Duodenal mucosa (tissue), 2 donors: ENCODE results near the gene MTRR.
A peak's percentile ranks its signal among the peaks of the same experiment; 100 is the strongest.

Experiments
- H3K27ac ChIP-seq: one replicate; pipeline ENCODE4 v1.7.0; 2013; ENCODE audit warnings: low read depth, low read length
- H3K27me3 ChIP-seq, 2 donors: one replicate each; pipeline ENCODE4 v1.7.0; 2013; ENCODE audit warnings: low read length in 2 of 2, control low read depth in 1 of 2; ENCODE audit not compliant: insufficient read depth in 2 of 2, control insufficient read depth in 1 of 2
- H3K36me3 ChIP-seq, 2 donors: one replicate each; pipeline ENCODE4 v1.7.0; 2013; ENCODE audit warnings: low read length in 2 of 2, control low read depth in 1 of 2; ENCODE audit not compliant: insufficient read depth in 2 of 2, control insufficient read depth in 1 of 2
- H3K4me1 ChIP-seq, 2 donors: one replicate each; pipeline ENCODE4 v1.7.0; 2013; ENCODE audit warnings: low read length in 2 of 2, control low read depth in 1 of 2; ENCODE audit not compliant: insufficient read depth in 2 of 2, control insufficient read depth in 1 of 2
- H3K4me3 ChIP-seq, 2 donors: one replicate each; pipeline ENCODE4 v1.7.0; 2013; ENCODE audit warnings: low read length in 2 of 2, low read depth in 1 of 2
- H3K9ac ChIP-seq, 2 donors: one replicate each; pipeline ENCODE4 v1.7.0; 2013; ENCODE audit warnings: low read length in 2 of 2, low read depth in 1 of 2
- H3K9me3 ChIP-seq, 2 donors: one replicate each; pipeline ENCODE4 v1.7.0; 2013; ENCODE audit warnings: low read length in 2 of 2, control low read depth in 1 of 2; ENCODE audit not compliant: control insufficient read depth in 1 of 2

Gene MTRR

GRCh38 chr5:7868773-7869473, at the start of gene MTRR, which contains the start of gene FASTKD3:
MTRR (plus strand) TSS chr5:7869148; CDS start chr5:7870795, 1,647 bp downstream.
FASTKD3 (minus strand) TSS chr5:7869031; CDS start chr5:7868083, 948 bp downstream.
- H3K9me3 ChIP-seq = no peaks in the 10 kb centered on the region
- peak within 1 kb of the TSS; percentile 79 to 83 for H3K4me3 ChIP-seq
- H3K27me3 ChIP-seq = no peaks in the 10 kb centered on the region
- peaks cover 5 to 11% of the 10 kb centered on the region in 2 donors for H3K36me3 ChIP-seq
- peak within 1 kb of the TSS; percentile 28 for H3K27ac ChIP-seq
- peaks cover 38 to 43% of the 10 kb centered on the region in 2 donors for H3K4me1 ChIP-seq
- H3K9ac ChIP-seq = peak within 1 kb of the TSS; percentile 73 to 79

GRCh38 chr5:7822449-7822848, 46.5 kb upstream of the MTRR start:
- Histone ChIP-seq H3K4me3 (no peak overlapping the region), H3K9me3 (no peaks in the 10 kb centered on the region), H3K36me3 (no peaks in the 10 kb centered on the region), H3K4me1 (no peaks in the 10 kb centered on the region), H3K9ac (no peak overlapping the region), H3K27ac (no peak overlapping the region), H3K27me3 (no peaks in the 10 kb centered on the region)

- no peaks in the 10 kb centered on the region for H3K27me3 ChIP-seq
- peaks cover 0 to 3% of the 10 kb centered on the region in 2 donors for H3K4me1 ChIP-seq
- no peaks in the 10 kb centered on the region for H3K9me3 ChIP-seq
- no peak overlapping the region for H3K9ac ChIP-seq
- H3K27ac ChIP-seq = no peak overlapping the region
- no peaks in the 10 kb centered on the region for H3K36me3 ChIP-seq
- H3K4me3 ChIP-seq = no peak overlapping the region
These were observed 45.4 kb upstream of the MTRR start for GRCh38 chr5:7823594-7823993.

- no peak overlapping the region for H3K9ac ChIP-seq
- H3K4me1 ChIP-seq = peaks cover 0 to 3% of the 10 kb centered on the region in 2 donors
- H3K27ac ChIP-seq = no peak overlapping the region
- H3K4me3 ChIP-seq = no peak overlapping the region
- H3K27me3 ChIP-seq = no peaks in the 10 kb centered on the region
- no peaks in the 10 kb centered on the region for H3K36me3 ChIP-seq
- no peaks in the 10 kb centered on the region for H3K9me3 ChIP-seq
These were observed 44.0 kb upstream of the MTRR start for GRCh38 chr5:7824995-7825394.

GRCh38 chr5:7825630-7826029, 43.3 kb upstream of the MTRR start:
- no peak overlapping the region for H3K4me3 ChIP-seq
- H3K9me3 ChIP-seq = no peaks in the 10 kb centered on the region
- H3K27ac ChIP-seq = no peak overlapping the region
- no peak overlapping the region for H3K9ac ChIP-seq
- H3K36me3 ChIP-seq = no peaks in the 10 kb centered on the region
- H3K27me3 ChIP-seq = no peaks in the 10 kb centered on the region
- H3K4me1 ChIP-seq = peaks cover 0 to 3% of the 10 kb centered on the region in 2 donors

- Histone ChIP-seq H3K27ac (no peak overlapping the region), H3K4me1 (peaks cover 0 to 3% of the 10 kb centered on the region in 2 donors), H3K27me3 (no peaks in the 10 kb centered on the region), H3K36me3 (no peaks in the 10 kb centered on the region), H3K4me3 (no peak overlapping the region), H3K9me3 (no peaks in the 10 kb centered on the region), H3K9ac (no peak overlapping the region)
These were observed 41.3 kb upstream of the MTRR start for GRCh38 chr5:7827610-7828009.

- peaks cover 0 to 3% of the 10 kb centered on the region in 2 donors for H3K4me1 ChIP-seq
- no peaks in the 10 kb centered on the region for H3K27me3 ChIP-seq
- H3K9me3 ChIP-seq = no peaks in the 10 kb centered on the region
- H3K4me3 ChIP-seq = no peak overlapping the region
- no peak overlapping the region for H3K27ac ChIP-seq
- no peaks in the 10 kb centered on the region for H3K36me3 ChIP-seq
- no peak overlapping the region for H3K9ac ChIP-seq
These were observed 40.7 kb upstream of the MTRR start for GRCh38 chr5:7828269-7828668.

- H3K27me3 ChIP-seq = no peaks in the 10 kb centered on the region
- no peaks in the 10 kb centered on the region for H3K36me3 ChIP-seq
- H3K9me3 ChIP-seq = no peaks in the 10 kb centered on the region
- H3K9ac ChIP-seq = no peak overlapping the region
- no peaks in the 10 kb centered on the region for H3K4me1 ChIP-seq
- H3K27ac ChIP-seq = no peak overlapping the region
- H3K4me3 ChIP-seq = no peak overlapping the region
These were observed 34.0 kb upstream of the MTRR start for GRCh38 chr5:7834982-7835381.

- H3K4me3 ChIP-seq = no peak overlapping the region
- H3K27ac ChIP-seq = no peak overlapping the region
- H3K9ac ChIP-seq = no peak overlapping the region
- no peaks in the 10 kb centered on the region for H3K27me3 ChIP-seq
- no peaks in the 10 kb centered on the region for H3K36me3 ChIP-seq
- no peaks in the 10 kb centered on the region for H3K9me3 ChIP-seq
- H3K4me1 ChIP-seq = no peaks in the 10 kb centered on the region
These were observed 31.5 kb upstream of the MTRR start for GRCh38 chr5:7837403-7837802.

- H3K36me3 ChIP-seq = no peaks in the 10 kb centered on the region
- no peaks in the 10 kb centered on the region for H3K4me1 ChIP-seq
- H3K4me3 ChIP-seq = no peak overlapping the region
- no peaks in the 10 kb centered on the region for H3K27me3 ChIP-seq
- H3K9ac ChIP-seq = no peak overlapping the region
- H3K9me3 ChIP-seq = no peaks in the 10 kb centered on the region
- H3K27ac ChIP-seq = no peak overlapping the region
These were observed 26.4 kb upstream of the MTRR start for GRCh38 chr5:7842531-7842930.
